WTC11 (cell line): Measurements from ENCODE around the gene SNRNP200. TPM values are rescaled to one million over a fixed set of nuclear protein-coding genes. Genes with fewer than 3 reads are reported as not detected.

Source experiments
- ATAC-seq: fragments of 200-7000 bp; cut with Tn5 transposase; 2 replicates; pipeline ENCODE4 v1.10.0; 2021; ENCODE audit warnings: mild to moderate bottlenecking, moderate library complexity
- CTCF ChIA-PET: fragments of 300-600 bp; sonication (Branson Sonifier 250); formaldehyde crosslinking; loops from one replicate; lab custom pipeline; 2021; ENCODE audit warnings: antibody characterized with exemption; lab: Charles Lee
- POLR2A ChIA-PET: fragments of 350-600 bp; sonication (Branson Sonifier 250); formaldehyde crosslinking; loops from one replicate; lab custom pipeline; 2021; ENCODE audit warnings: antibody characterized with exemption; lab: Charles Lee
- DNase-seq: peaks from one replicate; pipeline ENCODE4 v3.0.0; 2021; ENCODE audit warnings: low spot score
- H3K27ac Mint-ChIP-seq: 2 replicates; pipeline ENCODE4 v1.8.0; 2021; ENCODE audit warnings: mixed read lengths
- H3K27me3 Mint-ChIP-seq: 2 replicates; pipeline ENCODE4 v1.8.0; 2021; ENCODE audit warnings: low read depth, mild to moderate bottlenecking, moderate library complexity, mixed read lengths
- H3K36me3 Mint-ChIP-seq: 2 replicates; pipeline ENCODE4 v1.8.0; 2021; ENCODE audit warnings: mixed read lengths
- H3K4me1 Mint-ChIP-seq: 2 replicates; pipeline ENCODE4 v1.8.0; 2022; ENCODE audit warnings: mixed read lengths
- H3K4me3 Mint-ChIP-seq: 2 replicates; pipeline ENCODE4 v1.8.0; 2021; ENCODE audit warnings: mild to moderate bottlenecking, moderate library complexity, mixed read lengths
- H3K9me3 Mint-ChIP-seq: 2 replicates; pipeline ENCODE4 v1.8.0; 2021; ENCODE audit warnings: mixed read lengths
- ATF1 ChIP-seq: sonication (generic); formaldehyde crosslinking; IDR thresholded peaks from 2 replicates; pipeline ENCODE4 v1.8.1; 2023; ENCODE audit warnings: mild to moderate bottlenecking, moderate library complexity, missing genetic modification reagents
- ATF3 ChIP-seq: sonication (generic); formaldehyde crosslinking; conservative IDR thresholded peaks from 2 replicates; pipeline ENCODE4 v1.8.1; 2022; ENCODE audit warnings: mild to moderate bottlenecking, missing genetic modification reagents
- CDX4 ChIP-seq: fragments of 250-450 bp; sonication (Bioruptor Pico); IDR thresholded peaks from 2 replicates; pipeline ENCODE4 v1.9.0; 2021; ENCODE audit warnings: moderate library complexity, mild to moderate bottlenecking, inconsistent platforms, borderline replicate concordance
- CREB1 ChIP-seq: sonication (generic); formaldehyde crosslinking; IDR thresholded peaks from 2 replicates; pipeline ENCODE4 v1.8.0; 2023; ENCODE audit warnings: mild to moderate bottlenecking, missing genetic modification reagents
- CREM ChIP-seq: sonication (generic); formaldehyde crosslinking; IDR thresholded peaks from 2 replicates; pipeline ENCODE4 v1.8.1; 2022; ENCODE audit warnings: mild to moderate bottlenecking, missing genetic modification reagents, moderate library complexity
- CTCF ChIP-seq: fragments of 200-600 bp; IDR thresholded peaks from 2 replicates; pipeline ENCODE4 v1.8.0; 2022; ENCODE audit warnings: antibody characterized with exemption
- E2F4 ChIP-seq: sonication (generic); formaldehyde crosslinking; IDR thresholded peaks from 2 replicates; pipeline ENCODE4 v1.8.1; 2022; ENCODE audit warnings: low read depth, mild to moderate bottlenecking, moderate library complexity, missing genetic modification reagents, borderline replicate concordance
- E2F5 ChIP-seq: sonication (generic); formaldehyde crosslinking; IDR thresholded peaks from 2 replicates; pipeline ENCODE4 v1.8.1; 2022; ENCODE audit warnings: mild to moderate bottlenecking, moderate library complexity, missing genetic modification reagents
- ESRRA ChIP-seq: sonication (generic); formaldehyde crosslinking; IDR thresholded peaks from 2 replicates; pipeline ENCODE4 v1.8.1; 2022; ENCODE audit warnings: mild to moderate bottlenecking, missing genetic modification reagents, borderline replicate concordance
- FOXP4 ChIP-seq: sonication (generic); formaldehyde crosslinking; IDR thresholded peaks from 2 replicates; pipeline ENCODE4 v1.8.0; 2022; ENCODE audit warnings: mild to moderate bottlenecking, missing genetic modification reagents
- GRHL2 ChIP-seq: fragments of 250-450 bp; sonication (Bioruptor Pico); IDR thresholded peaks from 2 replicates; pipeline ENCODE4 v1.8.0; 2022; ENCODE audit warnings: mild to moderate bottlenecking, moderate library complexity; ENCODE audit not compliant: insufficient replicate concordance, severe bottlenecking
- HMGA2 ChIP-seq: fragments of 250-450 bp; sonication (Bioruptor Pico); IDR thresholded peaks from 2 replicates; pipeline ENCODE4 v1.4.0; 2021; ENCODE audit warnings: mild to moderate bottlenecking, moderate library complexity
- MAX ChIP-seq: sonication (generic); formaldehyde crosslinking; IDR thresholded peaks from 2 replicates; pipeline ENCODE4 v1.8.0; 2022; ENCODE audit warnings: mild to moderate bottlenecking, missing genetic modification reagents
- MYBL2 ChIP-seq: sonication (generic); formaldehyde crosslinking; IDR thresholded peaks from 2 replicates; pipeline ENCODE4 v1.8.1; 2023; ENCODE audit warnings: mild to moderate bottlenecking, moderate library complexity, missing genetic modification reagents
- NR1H2 ChIP-seq: sonication (generic); formaldehyde crosslinking; IDR thresholded peaks from 2 replicates; pipeline ENCODE4 v1.9.0; 2021; ENCODE audit warnings: mild to moderate bottlenecking, moderate library complexity, missing genetic modification reagents
- PRDM15 ChIP-seq: sonication (generic); formaldehyde crosslinking; IDR thresholded peaks from 2 replicates; pipeline ENCODE4 v1.8.0; 2022; ENCODE audit warnings: missing genetic modification reagents
- SOX15 ChIP-seq: fragments of 250-450 bp; sonication (Bioruptor Pico); IDR thresholded peaks from 2 replicates; pipeline ENCODE4 v1.9.0; 2021; ENCODE audit warnings: mild to moderate bottlenecking
- ZNF121 ChIP-seq: sonication (generic); formaldehyde crosslinking; IDR thresholded peaks from 2 replicates; pipeline ENCODE4 v1.8.0; 2023; ENCODE audit warnings: missing genetic modification reagents
- ZNF138 ChIP-seq: sonication (generic); formaldehyde crosslinking; conservative IDR thresholded peaks from 2 replicates; pipeline ENCODE4 v1.8.1; 2022; ENCODE audit warnings: mild to moderate bottlenecking, moderate library complexity, missing genetic modification reagents
- ZNF416 ChIP-seq: fragments of 250-450 bp; sonication (Bioruptor Pico); IDR thresholded peaks from 2 replicates; pipeline ENCODE4 v1.9.0; 2021; ENCODE audit warnings: mild to moderate bottlenecking, inconsistent platforms
- total RNA-seq: library from RNA; stranded (reverse); gene quantifications from 3 replicates; pipeline ENCODE4 v1.2.3, GENCODE V29; 2021

The SNRNP200 gene
- total RNA-seq, 1 experiment from 2014 or later: 226 TPM

GRCh38 chr2:96247896-96248295 lies 57.5 kb downstream of the SNRNP200 start (continued):
- TF ChIP-seq ZNF121: no peak
- TF ChIP-seq ATF1 (CRISPR knock-in tag): no peak
- TF ChIP-seq CDX4 (CRISPR knock-in tag): no peak
- TF ChIP-seq ZNF138 (CRISPR knock-in tag): no peak
- TF ChIP-seq ZNF416 (CRISPR knock-in tag): no peak
- TF ChIP-seq PRDM15 (CRISPR knock-in tag): no peak
- TF ChIP-seq ESRRA (CRISPR knock-in tag): no peak
- TF ChIP-seq ATF3 (CRISPR knock-in tag): no peak

GRCh38 chr2:96247009-96247408 lies 58.3 kb downstream of the SNRNP200 start:
- no peaks in the 10 kb centered on the region for H3K9me3 Mint-ChIP-seq
- peaks cover 2% of the 10 kb centered on the region for H3K36me3 Mint-ChIP-seq
- no peaks in the 10 kb centered on the region; the same call in 1 of the 2 replicates for H3K4me1 Mint-ChIP-seq
- no peak overlapping the region for H3K4me3 Mint-ChIP-seq
- POLR2A ChIA-PET: interaction anchor here (1.0 to 1.2 kb wide), 2 partner anchors 39 to 45 kb away, joined by 3 to 5 read pairs; no protein-coding TSS in a partner anchor
- no peaks in the 10 kb centered on the region for H3K27me3 Mint-ChIP-seq
- DNase-seq (no peak), ATAC-seq (peak; percentile 34; the same call in 1 of the 2 replicates)
- H3K27ac Mint-ChIP-seq: no peak overlapping the region
- CTCF ChIA-PET: interaction anchor here (1.0 to 1.4 kb wide), 4 partner anchors 13 to 108 kb away, joined by 3 to 6 read pairs (median 3); no protein-coding TSS in a partner anchor
- TF ChIP-seq E2F5: no peak
- no peak for TF ChIP-seq NR1H2
- TF ChIP-seq MYBL2 (CRISPR knock-in tag): no peak
- TF ChIP-seq MAX (CRISPR knock-in tag): no peak
- TF ChIP-seq GRHL2 (CRISPR knock-in tag): no peak
- TF ChIP-seq HMGA2 (CRISPR knock-in tag): no peak
- no peak for TF ChIP-seq CDX4 (CRISPR knock-in tag)
- TF ChIP-seq CTCF: no peak
- TF ChIP-seq CREM (CRISPR knock-in tag): no peak
- no peak for TF ChIP-seq E2F4
- TF ChIP-seq FOXP4 (CRISPR knock-in tag): no peak
- no peak for TF ChIP-seq SOX15
- TF ChIP-seq CREB1 (CRISPR knock-in tag): no peak
